ENCODE data around the gene BCOR.

BCOR gene

GRCh38 chrX:40090050-40090804 is 7.5 kb downstream of the BCOR start:
- Histone ChIP-seq H2AFZ (ENCODE audit: low read depth, low read length) (no peak overlapping the region), H3K4me1 (ENCODE audit: control insufficient read depth, insufficient read depth, low read depth, low read length) (peaks cover 28% of the 10 kb centered on the region), H2AK5ac (ENCODE audit: low read length, severe bottlenecking) (no peak overlapping the region), H3K4me2 (ENCODE audit: low read length, poor library complexity, severe bottlenecking) (peak overlapping the region; percentile 63), H2BK15ac (ENCODE audit: low read depth, poor library complexity, severe bottlenecking) (no peak overlapping the region), H3K9ac (ENCODE audit: low read length) (peak overlapping the region; percentile 29), H3K27me3 (ENCODE audit: control insufficient read depth in 1 of 2, insufficient read depth in 1 of 2, low read length in 2 of 2) (peaks cover 0 to 79% of the 10 kb centered on the region in 2 experiments), H3K27ac (ENCODE audit: low read length, poor library complexity, severe bottlenecking) (no peak overlapping the region), H3K18ac (ENCODE audit: low read depth in 1 of 2, low read length in 2 of 2) (peak overlapping the region; percentile 40 to 70), H2BK120ac (ENCODE audit: low read depth, low read length) (peak overlapping the region; percentile 49), H2BK12ac (ENCODE audit: low read length in 2 of 2) (no peak overlapping the region), H4K8ac (ENCODE audit: low read length) (peak overlapping the region; percentile 28), H2BK5ac (ENCODE audit: low read depth, low read length, poor library complexity, severe bottlenecking) (no peak overlapping the region), H3K36me3 (ENCODE audit: control insufficient read depth in 1 of 2, insufficient read depth in 2 of 2, low read depth in 1 of 2, low read length in 2 of 2) (peaks cover 0 to 5% of the 10 kb centered on the region in 2 experiments), H3K79me1 (replicated peaks; ENCODE audit: low read length, poor library complexity, severe bottlenecking) (no peaks in the 10 kb centered on the region), H3K14ac (ENCODE audit: low read length in 2 of 2) (no peak overlapping the region), H3K4ac (ENCODE audit: low read depth in 1 of 2, low read length in 2 of 2) (no peak overlapping the region), H3K4me3 (ENCODE audit: insufficient read depth in 1 of 2, low read depth in 1 of 2, low read length in 2 of 2) (peak overlapping the region; percentile 46 to 59), H3K23ac (ENCODE audit: low read length in 2 of 2) (no peak overlapping the region), H3K9me3 (ENCODE audit: control insufficient read depth, low read length) (no peaks in the 10 kb centered on the region), H4K91ac (ENCODE audit: low read length) (peak overlapping the region; percentile 27)
- 1% methylated on average over 19 of the region's 63 CpGs for WGBS
- DNase-seq = peak; percentile 44

DNA sequence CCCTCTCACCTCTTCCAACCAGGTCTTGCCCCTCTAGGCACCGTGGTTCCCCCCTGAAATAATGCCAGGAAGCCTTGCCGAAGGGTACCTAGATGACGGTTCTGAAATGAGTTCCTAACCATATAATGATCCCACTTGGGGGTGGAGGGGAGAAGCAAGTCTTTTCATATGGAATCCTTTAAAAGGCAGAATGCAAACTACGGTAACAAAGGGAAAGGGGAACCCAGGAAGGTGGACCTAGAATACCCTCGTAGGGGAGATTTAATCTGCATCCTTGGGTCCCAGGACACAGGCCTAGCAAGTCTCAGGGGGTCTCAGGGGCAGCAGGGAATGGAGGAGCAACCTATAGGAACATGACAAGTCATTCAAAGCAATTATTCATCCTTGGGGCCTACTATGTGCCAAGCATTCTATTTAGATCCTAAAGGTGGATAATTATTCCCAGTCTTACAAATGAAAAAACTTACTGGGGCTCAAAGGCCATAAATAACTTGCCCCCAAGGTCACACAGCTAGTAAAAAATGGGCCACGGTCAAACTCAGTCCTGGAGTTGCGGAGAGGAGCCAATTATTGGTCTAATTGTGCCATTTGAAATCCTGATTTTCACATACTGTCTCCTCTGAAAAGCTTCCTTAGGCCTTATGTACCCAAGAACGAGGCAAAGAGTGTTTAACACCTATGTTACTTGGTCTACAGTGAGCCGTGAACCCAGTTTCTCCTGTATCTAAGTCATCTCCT is 8.8 kb downstream of the BCOR start:
- H3K9me3 ChIP-seq (ENCODE audit: control insufficient read depth, low read length) = no peaks in the 10 kb centered on the region
- H2BK12ac ChIP-seq (ENCODE audit: low read length in 2 of 2) = no peak overlapping the region
- H3K4me2 ChIP-seq (ENCODE audit: low read length, poor library complexity, severe bottlenecking) = no peak overlapping the region
- H3K27me3 ChIP-seq (ENCODE audit: control insufficient read depth in 1 of 2, insufficient read depth in 1 of 2, low read length in 2 of 2) = peaks cover 0 to 83% of the 10 kb centered on the region in 2 experiments
- H3K9ac ChIP-seq (ENCODE audit: low read length) = no peak overlapping the region
- no peaks in the 10 kb centered on the region for H3K79me1 ChIP-seq (replicated peaks; ENCODE audit: low read length, poor library complexity, severe bottlenecking)
- no peak overlapping the region for H2BK5ac ChIP-seq (ENCODE audit: low read depth, low read length, poor library complexity, severe bottlenecking)
- no peak overlapping the region for H2AK5ac ChIP-seq (ENCODE audit: low read length, severe bottlenecking)
- H2BK15ac ChIP-seq (ENCODE audit: low read depth, poor library complexity, severe bottlenecking) = no peak overlapping the region
- no peak overlapping the region for H3K23ac ChIP-seq (ENCODE audit: low read length in 2 of 2)
- H3K18ac ChIP-seq (ENCODE audit: low read depth in 1 of 2, low read length in 2 of 2) = peak overlapping the region in 1 of 2 experiments; percentile 34
- peaks cover 0 to 5% of the 10 kb centered on the region in 2 experiments for H3K36me3 ChIP-seq (ENCODE audit: control insufficient read depth in 1 of 2, insufficient read depth in 2 of 2, low read depth in 1 of 2, low read length in 2 of 2)
- H3K4me1 ChIP-seq (ENCODE audit: control insufficient read depth, insufficient read depth, low read depth, low read length) = peaks cover 30% of the 10 kb centered on the region
- H4K8ac ChIP-seq (ENCODE audit: low read length) = no peak overlapping the region
- H3K4me3 ChIP-seq (ENCODE audit: insufficient read depth in 1 of 2, low read depth in 1 of 2, low read length in 2 of 2) = no peak overlapping the region
- peak; percentile 2 for DNase-seq
- no peak overlapping the region for H4K91ac ChIP-seq (ENCODE audit: low read length)
- no peak overlapping the region for H2BK120ac ChIP-seq (ENCODE audit: low read depth, low read length)
- WGBS = 56% methylated on average over 6 of the region's 9 CpGs
- no peak overlapping the region for H2AFZ ChIP-seq (ENCODE audit: low read depth, low read length)
- H3K14ac ChIP-seq (ENCODE audit: low read length in 2 of 2) = no peak overlapping the region
- H3K27ac ChIP-seq (ENCODE audit: low read length, poor library complexity, severe bottlenecking) = no peak overlapping the region
- peak overlapping the region in 1 of 2 experiments; percentile 41 for H3K4ac ChIP-seq (ENCODE audit: low read depth in 1 of 2, low read length in 2 of 2)

DNA sequence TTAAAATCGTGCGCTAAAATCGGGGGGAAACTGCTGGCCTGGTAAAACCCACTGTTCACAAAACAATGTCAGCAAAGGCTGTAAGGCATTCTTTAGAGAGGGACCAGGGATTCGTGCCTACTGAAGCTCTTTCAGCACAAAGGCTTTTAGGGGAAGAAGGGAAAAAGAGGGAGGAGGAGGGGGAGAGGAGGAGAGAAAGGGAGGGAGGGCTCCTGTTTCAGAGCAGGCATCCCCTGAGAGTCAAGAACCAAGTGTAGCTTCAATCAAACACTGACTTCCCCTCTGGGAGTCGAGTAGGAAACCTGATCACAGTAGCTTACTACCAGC is 9.5 kb downstream of the BCOR start:
- 0% methylated on average over 2 of the region's 5 CpGs for WGBS
- H3K79me1 ChIP-seq (replicated peaks; ENCODE audit: low read length, poor library complexity, severe bottlenecking) = no peaks in the 10 kb centered on the region
- H2AK5ac ChIP-seq (ENCODE audit: low read length, severe bottlenecking) = no peak overlapping the region
- H4K91ac ChIP-seq (ENCODE audit: low read length) = no peak overlapping the region
- H3K14ac ChIP-seq (ENCODE audit: low read length in 2 of 2) = no peak overlapping the region
- peaks cover 0 to 77% of the 10 kb centered on the region in 2 experiments for H3K27me3 ChIP-seq (ENCODE audit: control insufficient read depth in 1 of 2, insufficient read depth in 1 of 2, low read length in 2 of 2)
- H3K36me3 ChIP-seq (ENCODE audit: control insufficient read depth in 1 of 2, insufficient read depth in 2 of 2, low read depth in 1 of 2, low read length in 2 of 2) = peaks cover 0 to 5% of the 10 kb centered on the region in 2 experiments
- H3K4me2 ChIP-seq (ENCODE audit: low read length, poor library complexity, severe bottlenecking) = no peak overlapping the region
- no peak overlapping the region for H2BK12ac ChIP-seq (ENCODE audit: low read length in 2 of 2)
- no peak overlapping the region for H4K8ac ChIP-seq (ENCODE audit: low read length)
- no peaks in the 10 kb centered on the region for H3K9me3 ChIP-seq (ENCODE audit: control insufficient read depth, low read length)
- no peak overlapping the region for H2BK15ac ChIP-seq (ENCODE audit: low read depth, poor library complexity, severe bottlenecking)
- H3K27ac ChIP-seq (ENCODE audit: low read length, poor library complexity, severe bottlenecking) = no peak overlapping the region
- no peak overlapping the region for H2BK120ac ChIP-seq (ENCODE audit: low read depth, low read length)
- peaks cover 35% of the 10 kb centered on the region for H3K4me1 ChIP-seq (ENCODE audit: control insufficient read depth, insufficient read depth, low read depth, low read length)
- DNase-seq = peak; percentile 16
- H3K18ac ChIP-seq (ENCODE audit: low read depth in 1 of 2, low read length in 2 of 2) = peak overlapping the region in 1 of 2 experiments; percentile 21
- no peak overlapping the region for H2AFZ ChIP-seq (ENCODE audit: low read depth, low read length)
- no peak overlapping the region for H3K9ac ChIP-seq (ENCODE audit: low read length)
- no peak overlapping the region for H2BK5ac ChIP-seq (ENCODE audit: low read depth, low read length, poor library complexity, severe bottlenecking)
- no peak overlapping the region for H3K4ac ChIP-seq (ENCODE audit: low read depth in 1 of 2, low read length in 2 of 2)
- no peak overlapping the region for H3K4me3 ChIP-seq (ENCODE audit: insufficient read depth in 1 of 2, low read depth in 1 of 2, low read length in 2 of 2)
- no peak overlapping the region for H3K23ac ChIP-seq (ENCODE audit: low read length in 2 of 2)

Data from mesenchymal stem cell (in vitro differentiated cells and primary cell).